NCI-H2227 (cell line): ENCODE results near the gene UMAD1.

ENCODE experiments used
- DNase-seq: peaks from one replicate; lab custom pipeline; 2025; ENCODE audit not compliant: unreplicated experiment; lab: John Stamatoyannopoulos, UW

Gene UMAD1

GRCh38 chr7:7720193-7720592 lies 79.6 kb downstream of the UMAD1 start:
- DNase-seq: no peak

- DNase-seq: no peak
Measured at GRCh38 chr7:7720750-7721621, 80.4 kb downstream of the UMAD1 start.

- no peak for DNase-seq
Measured at GRCh38 chr7:7731732-7732131, 91.2 kb downstream of the UMAD1 start.

- DNase-seq: no peak
Measured at GRCh38 chr7:7732621-7733281, 92.2 kb downstream of the UMAD1 start.

GRCh38 chr7:7736671-7737070 lies 96.1 kb downstream of the UMAD1 start:
- DNase-seq: peak; percentile 7

GRCh38 chr7:7737674-7738073 lies 97.1 kb downstream of the UMAD1 start:
- no peak for DNase-seq

- DNase-seq: no peak
Measured at GRCh38 chr7:7738177-7738576, 97.6 kb downstream of the UMAD1 start.

GRCh38 chr7:7738622-7739021 lies 98.1 kb downstream of the UMAD1 start:
- DNase-seq: no peak

GRCh38 chr7:7739204-7740036 lies 98.9 kb downstream of the UMAD1 start:
- DNase-seq: no peak

GRCh38 chr7:7740037-7740355 lies 99.4 kb downstream of the UMAD1 start:
- no peak for DNase-seq

- no peak for DNase-seq
Measured at GRCh38 chr7:7742223-7742622, 101.7 kb downstream of the UMAD1 start.

- no peak for DNase-seq
Measured at GRCh38 chr7:7745258-7745657, 104.7 kb downstream of the UMAD1 start.

- no peak for DNase-seq
Measured at GRCh38 chr7:7745966-7746365, 105.4 kb downstream of the UMAD1 start.

GRCh38 chr7:7746458-7746857 lies 105.9 kb downstream of the UMAD1 start:
- peak; percentile 40 for DNase-seq

GRCh38 chr7:7750571-7751242 lies 110.2 kb downstream of the UMAD1 start:
- no peak for DNase-seq

GRCh38 chr7:7751243-7752092 lies 110.9 kb downstream of the UMAD1 start:
- no peak for DNase-seq

- DNase-seq: no peak
Measured at GRCh38 chr7:7756577-7756976, 116.0 kb downstream of the UMAD1 start.

GRCh38 chr7:7757576-7757975 lies 117.0 kb downstream of the UMAD1 start:
- no peak for DNase-seq

- DNase-seq: peak; percentile 24
Measured at GRCh38 chr7:7761340-7761973, 120.9 kb downstream of the UMAD1 start.
